ENCODE measurements around the gene PGBD2.

Gene PGBD2

GRCh38 chr1:248905662-248906008 is 400 bp upstream of the PGBD2 start:
- TF ChIP-seq RAD21 (IDR thresholded peaks at IDR 0.05; ENCODE audit: low read depth) (no peak), REST (IDR thresholded peaks at IDR 0.05; ENCODE audit: low read depth) (no peak), FOXM1 (IDR thresholded peaks at IDR 0.05; ENCODE audit: borderline replicate concordance, low read depth) (no peak), TAF1 (IDR thresholded peaks at IDR 0.05; ENCODE audit: low read depth) (no peak)

GRCh38 chr1:248906753-248907661 is 972 bp downstream of the PGBD2 start:
- no peak for TF ChIP-seq MAX (IDR thresholded peaks at IDR 0.05)
- no peak for TF ChIP-seq RAD21 (IDR thresholded peaks at IDR 0.05; ENCODE audit: low read depth)
- no peak for TF ChIP-seq REST (IDR thresholded peaks at IDR 0.05; ENCODE audit: low read depth)
- TF ChIP-seq NFIC (IDR thresholded peaks at IDR 0.05), result no peak
- no peak for TF ChIP-seq FOXM1 (IDR thresholded peaks at IDR 0.05; ENCODE audit: borderline replicate concordance, low read depth)
- no peak for TF ChIP-seq CEBPB (IDR thresholded peaks at IDR 0.05)
- TF ChIP-seq TAF1 (IDR thresholded peaks at IDR 0.05; ENCODE audit: low read depth), result no peak; the same call in 1 of the 2 replicates
- no peak for TF ChIP-seq CREB1 (IDR thresholded peaks at IDR 0.05; ENCODE audit: low read depth)
- no peak for TF ChIP-seq USF1 (IDR thresholded peaks at IDR 0.05)
- no peak for TF ChIP-seq EGR1 (IDR thresholded peaks at IDR 0.05)

- no peak for TF ChIP-seq MAX (IDR thresholded peaks at IDR 0.05)
- no peak for TF ChIP-seq ZBTB7A (IDR thresholded peaks at IDR 0.05; ENCODE audit: low read depth)
- no peak for TF ChIP-seq EGR1 (IDR thresholded peaks at IDR 0.05)
- no peak for TF ChIP-seq USF1 (IDR thresholded peaks at IDR 0.05)
- no peak for TF ChIP-seq REST (IDR thresholded peaks at IDR 0.05; ENCODE audit: low read depth)
- no peak for TF ChIP-seq TAF1 (IDR thresholded peaks at IDR 0.05; ENCODE audit: low read depth)
- TF ChIP-seq NFIC (IDR thresholded peaks at IDR 0.05), result no peak
- TF ChIP-seq TCF12 (IDR thresholded peaks at IDR 0.05; ENCODE audit: low read depth), result no peak
- no peak for TF ChIP-seq CREB1 (IDR thresholded peaks at IDR 0.05; ENCODE audit: low read depth)
- TF ChIP-seq YY1 (IDR thresholded peaks at IDR 0.05; ENCODE audit: low read depth), result no peak
- no peak for TF ChIP-seq CEBPB (IDR thresholded peaks at IDR 0.05)
- TF ChIP-seq RAD21 (IDR thresholded peaks at IDR 0.05; ENCODE audit: low read depth), result no peak
- no peak for TF ChIP-seq EP300 (IDR thresholded peaks at IDR 0.05; ENCODE audit: borderline replicate concordance)
- TF ChIP-seq TEAD4 (IDR thresholded peaks at IDR 0.05), result no peak
- no peak for TF ChIP-seq FOXM1 (IDR thresholded peaks at IDR 0.05; ENCODE audit: borderline replicate concordance, low read depth)
Measured at GRCh38 chr1:248910761-248911160, 4.7 kb downstream of the PGBD2 start.

- TF ChIP-seq CEBPB (IDR thresholded peaks at IDR 0.05) (no peak), MAX (IDR thresholded peaks at IDR 0.05) (no peak), ZBTB7A (IDR thresholded peaks at IDR 0.05; ENCODE audit: low read depth) (no peak), EP300 (IDR thresholded peaks at IDR 0.05; ENCODE audit: borderline replicate concordance) (no peak), REST (IDR thresholded peaks at IDR 0.05; ENCODE audit: low read depth) (no peak)
Measured at GRCh38 chr1:248913933-248914332, 7.9 kb downstream of the PGBD2 start.

All from Ishikawa (cell line).